ENCODE data around the gene ACER3.

DNA sequence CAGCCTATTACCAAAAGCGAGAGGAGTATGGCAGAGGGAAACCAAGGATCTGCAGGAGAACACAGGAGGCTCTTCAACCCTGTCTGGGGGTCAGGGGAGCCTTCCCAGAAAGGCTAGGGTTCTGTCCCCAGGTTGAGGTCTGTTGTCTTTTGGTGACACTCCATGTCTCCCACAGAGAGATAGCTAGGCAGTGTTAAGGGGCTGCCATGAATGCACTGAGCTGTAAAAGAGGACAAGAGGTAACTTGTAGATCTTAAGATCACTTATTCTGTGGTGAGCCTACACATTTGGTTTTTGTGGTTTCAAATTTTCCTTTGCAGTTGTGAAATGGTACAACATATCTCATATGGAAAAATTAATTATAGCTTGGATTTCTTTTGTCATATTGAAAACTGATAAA lies 6.0 kb upstream of the ACER3 start:
- TF ChIP-seq, protein P1, sequence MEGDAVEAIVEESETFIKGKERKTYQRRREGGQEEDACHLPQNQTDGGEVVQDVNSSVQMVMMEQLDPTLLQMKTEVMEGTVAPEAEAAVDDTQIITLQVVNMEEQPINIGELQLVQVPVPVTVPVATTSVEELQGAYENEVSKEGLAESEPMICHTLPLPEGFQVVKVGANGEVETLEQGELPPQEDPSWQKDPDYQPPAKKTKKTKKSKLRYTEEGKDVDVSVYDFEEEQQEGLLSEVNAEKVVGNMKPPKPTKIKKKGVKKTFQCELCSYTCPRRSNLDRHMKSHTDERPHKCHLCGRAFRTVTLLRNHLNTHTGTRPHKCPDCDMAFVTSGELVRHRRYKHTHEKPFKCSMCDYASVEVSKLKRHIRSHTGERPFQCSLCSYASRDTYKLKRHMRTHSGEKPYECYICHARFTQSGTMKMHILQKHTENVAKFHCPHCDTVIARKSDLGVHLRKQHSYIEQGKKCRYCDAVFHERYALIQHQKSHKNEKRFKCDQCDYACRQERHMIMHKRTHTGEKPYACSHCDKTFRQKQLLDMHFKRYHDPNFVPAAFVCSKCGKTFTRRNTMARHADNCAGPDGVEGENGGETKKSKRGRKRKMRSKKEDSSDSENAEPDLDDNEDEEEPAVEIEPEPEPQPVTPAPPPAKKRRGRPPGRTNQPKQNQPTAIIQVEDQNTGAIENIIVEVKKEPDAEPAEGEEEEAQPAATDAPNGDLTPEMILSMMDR (IDR thresholded peaks at IDR 0.05; ENCODE audit: low read depth, low read length): no peak
- TF ChIP-seq EZH2phosphoT487 (IDR thresholded peaks at IDR 0.05; ENCODE audit: low read depth): no peak
